Measurements from ENCODE around the gene ANKRD65.

Gene ANKRD65

GRCh38 chr1:1437033-1437903, 16.2 kb upstream of the ANKRD65 start:
- DNase-seq (ENCODE audit: low read depth in 1 of 2, low spot score in 1 of 2), result no peak
- no peak overlapping the region for H3K27ac ChIP-seq (replicated peaks)
- no peak overlapping the region for H3K4me3 ChIP-seq (replicated peaks; ENCODE audit: insufficient read depth, low read length)
- peaks cover 11% of the 10 kb centered on the region for H3K27me3 ChIP-seq (ENCODE audit: insufficient read depth, poor library complexity, severe bottlenecking)
- TF ChIP-seq SPI1 (IDR thresholded peaks at IDR 0.05; ENCODE audit: borderline replicate concordance, low read depth), result no peak
- TF ChIP-seq POLR2AphosphoS5 (IDR thresholded peaks at IDR 0.05; ENCODE audit: low read depth), result no peak
- no peak for TF ChIP-seq REST (IDR thresholded peaks at IDR 0.05; ENCODE audit: insufficient replicate concordance, low read depth)
- TF ChIP-seq GABPA (IDR thresholded peaks at IDR 0.05; ENCODE audit: low read depth), result no peak
- no peak for TF ChIP-seq CTCF (IDR thresholded peaks at IDR 0.05; ENCODE audit: insufficient read depth, low read length)

- Histone ChIP-seq H3K27ac (replicated peaks) (no peak overlapping the region), H3K4me3 (replicated peaks; ENCODE audit: insufficient read depth, low read length) (no peak overlapping the region), H3K27me3 (ENCODE audit: insufficient read depth, poor library complexity, severe bottlenecking) (peaks cover 11% of the 10 kb centered on the region)
- TF ChIP-seq SPI1 (IDR thresholded peaks at IDR 0.05; ENCODE audit: borderline replicate concordance, low read depth) (peak; percentile 26; the same call in 1 of the 2 replicates), GABPA (IDR thresholded peaks at IDR 0.05; ENCODE audit: low read depth) (no peak)
- no peak for DNase-seq (ENCODE audit: low read depth in 1 of 2, low spot score in 1 of 2)
Observed at GRCh38 chr1:1436630-1437032, 15.6 kb upstream of the ANKRD65 start.

GRCh38 chr1:1435911-1436629, 15.0 kb upstream of the ANKRD65 start:
- TF ChIP-seq REST (IDR thresholded peaks at IDR 0.05; ENCODE audit: insufficient replicate concordance, low read depth) (no peak), CTCF (IDR thresholded peaks at IDR 0.05; ENCODE audit: insufficient read depth, low read length) (no peak), SPI1 (IDR thresholded peaks at IDR 0.05; ENCODE audit: borderline replicate concordance, low read depth) (no peak), POLR2AphosphoS5 (IDR thresholded peaks at IDR 0.05; ENCODE audit: low read depth) (no peak), GABPA (IDR thresholded peaks at IDR 0.05; ENCODE audit: low read depth) (no peak)
- H3K4me3 ChIP-seq (replicated peaks; ENCODE audit: insufficient read depth, low read length), result no peak overlapping the region
- peaks cover 11% of the 10 kb centered on the region for H3K27me3 ChIP-seq (ENCODE audit: insufficient read depth, poor library complexity, severe bottlenecking)
- H3K27ac ChIP-seq (replicated peaks), result no peak overlapping the region
- no peak for DNase-seq (ENCODE audit: low read depth in 1 of 2, low spot score in 1 of 2)
